B cell (primary cell): Measurements from ENCODE around the gene FAM227B.

Experiments used
- CTCF ChIP-seq: fragments of 200-600 bp; IDR thresholded peaks from one replicate; pipeline ENCODE4 v1.8.0; 2022; ENCODE audit warnings: antibody characterized with exemption, mild to moderate bottlenecking
- EZH2 ChIP-seq: IDR thresholded peaks from 2 replicates; pipeline ENCODE4 v1.6.1; 2012; ENCODE audit warnings: borderline replicate concordance, low read depth, mild to moderate bottlenecking, moderate library complexity, low read length; ENCODE audit not compliant: insufficient read depth, poor library complexity, severe bottlenecking

GRCh38 chr15:49468481-49468839, 152.2 kb downstream of the FAM227B start:
- TF ChIP-seq CTCF (no peak), EZH2 (no peak)
